SHP77 treated with DMSO at 0.1 percent for 48 hours (cell line): ENCODE measurements around the gene HIPK1.

Experiments
- DNase-seq: peaks from one replicate; lab custom pipeline; 2025; lab: John Stamatoyannopoulos, UW

Gene HIPK1

DNA sequence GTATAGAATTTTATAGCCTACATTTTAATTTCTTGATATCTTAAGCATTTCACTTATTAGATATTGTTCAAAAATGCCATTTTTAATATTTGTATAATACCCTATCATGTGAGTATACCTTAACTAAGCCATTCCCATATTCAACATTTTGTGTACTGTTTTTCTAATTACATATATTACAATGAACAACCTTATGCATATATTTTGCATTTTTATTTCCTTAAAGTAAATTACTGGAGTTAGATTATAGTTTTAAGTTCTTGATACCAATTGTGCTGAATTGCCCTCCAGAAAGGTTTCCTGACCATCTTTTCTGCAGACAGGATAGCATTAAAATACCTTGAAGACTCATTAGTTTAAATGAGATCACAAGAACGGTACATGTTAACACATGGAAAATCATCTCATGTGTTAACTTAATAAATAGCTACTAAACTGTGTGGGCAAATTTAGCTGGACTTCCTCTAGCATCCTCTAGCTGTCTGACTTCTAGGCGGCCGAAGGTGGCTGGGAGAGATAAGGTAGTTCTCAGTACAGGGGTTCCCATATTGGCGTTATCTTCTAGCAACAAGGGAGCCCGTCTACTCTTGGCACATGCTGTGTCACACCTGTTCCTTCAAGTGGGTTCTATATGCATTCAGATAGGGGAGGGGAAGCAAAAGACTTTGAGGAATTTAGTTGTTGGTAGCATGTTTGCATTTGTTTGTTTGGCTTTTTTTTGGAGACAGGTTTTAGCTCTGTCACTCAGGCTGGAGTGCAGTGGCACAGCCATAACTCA, 15.0 kb upstream of the HIPK1 start:
- no peak for DNase-seq

- no peak for DNase-seq
These were observed 12.2 kb upstream of the HIPK1 start for GRCh38 chr1:113916974-113917373.

- DNase-seq, result no peak
These were observed 11.6 kb upstream of the HIPK1 start for GRCh38 chr1:113917400-113918082.

DNA sequence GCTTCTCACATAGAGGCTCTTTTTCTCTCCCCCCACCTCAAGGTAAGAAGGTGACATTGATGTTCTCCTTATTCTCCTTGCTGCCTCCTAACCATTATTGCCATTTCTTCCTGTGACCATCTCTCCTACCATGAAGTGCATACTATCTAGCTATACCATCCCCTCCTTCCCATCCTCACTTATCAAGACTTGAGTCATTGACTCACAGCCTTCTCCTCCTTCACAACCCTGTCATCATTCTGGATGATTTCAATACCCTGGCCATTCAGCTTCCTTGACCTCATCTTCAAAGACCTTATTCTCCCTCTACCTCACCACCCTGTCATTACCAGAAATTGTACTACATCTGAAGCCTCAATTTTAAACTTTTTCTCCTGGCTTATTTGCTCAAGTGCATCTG, 10.9 kb upstream of the HIPK1 start:
- no peak for DNase-seq

DNA sequence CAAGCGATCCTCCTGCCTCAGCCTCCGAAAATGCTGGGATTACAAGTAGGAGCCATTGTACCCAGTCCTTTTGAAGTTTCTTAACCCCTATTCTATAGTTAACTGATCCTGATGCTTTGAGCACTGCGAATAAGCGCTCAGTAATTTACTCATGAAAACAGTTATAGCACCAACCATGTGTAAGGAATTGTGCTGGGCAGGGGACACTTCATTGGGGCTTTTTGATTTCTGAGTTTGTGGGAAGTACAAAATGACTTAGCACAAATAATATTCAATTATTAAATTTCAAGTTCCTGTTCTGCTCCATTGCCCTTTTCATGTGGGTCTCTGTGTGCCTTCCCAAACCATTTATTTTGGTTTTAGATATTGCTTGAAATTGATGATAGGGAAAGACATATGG, 6.2 kb upstream of the HIPK1 start:
- DNase-seq, result no peak

DNA sequence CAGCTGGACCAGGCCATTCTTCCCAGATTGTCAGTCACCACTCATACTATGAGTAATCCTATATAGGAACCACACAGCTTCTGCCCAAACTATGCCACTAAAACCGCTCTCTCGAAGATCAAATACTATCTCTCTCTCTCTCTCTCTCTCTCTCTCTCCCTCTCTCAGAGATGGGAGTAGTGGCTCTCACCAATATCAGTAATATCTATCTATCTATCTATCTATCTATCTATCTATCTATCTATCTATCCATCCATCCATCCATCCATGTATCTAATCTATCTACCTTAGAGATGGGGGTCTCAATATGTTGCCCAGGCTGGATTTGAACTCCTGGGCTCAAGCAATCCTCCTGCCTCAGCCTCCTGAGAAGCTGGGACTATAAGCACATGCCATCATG, 4.7 kb upstream of the HIPK1 start:
- DNase-seq, result no peak

GRCh38 chr1:113928187-113928930, 765 bp upstream of the HIPK1 start:
- no peak for DNase-seq

GRCh38 chr1:113929750-113930498, 800 bp downstream of the HIPK1 start:
- DNase-seq, result no peak

GRCh38 chr1:113930499-113931161, 1.5 kb downstream of the HIPK1 start:
- no peak for DNase-seq

DNA sequence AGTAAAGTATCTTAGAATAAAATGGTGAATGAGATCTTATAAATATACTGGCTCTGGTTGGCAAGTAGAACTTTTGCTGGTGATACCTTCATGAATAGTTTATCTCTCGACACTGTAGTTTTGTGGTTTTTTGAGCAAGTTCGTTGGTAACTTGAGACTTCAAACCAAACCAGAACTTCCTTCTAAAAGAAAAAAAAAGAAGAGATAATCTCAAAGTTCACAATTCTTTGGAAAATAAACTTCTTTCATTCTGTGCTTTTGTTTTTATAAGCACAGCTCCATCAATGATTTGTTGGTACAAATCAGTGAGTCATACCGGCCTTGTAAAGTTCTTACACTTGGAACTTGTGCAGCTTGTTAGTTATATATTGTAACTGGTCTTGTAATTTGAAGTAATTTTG, 2.3 kb downstream of the HIPK1 start:
- DNase-seq, result no peak

GRCh38 chr1:113934006-113934405, 4.9 kb downstream of the HIPK1 start:
- no peak for DNase-seq

- DNase-seq, result no peak
These were observed 5.5 kb downstream of the HIPK1 start for GRCh38 chr1:113934511-113935055.

GRCh38 chr1:113935176-113935575, 6.1 kb downstream of the HIPK1 start:
- no peak for DNase-seq

GRCh38 chr1:113935970-113936369, 6.8 kb downstream of the HIPK1 start:
- no peak for DNase-seq

DNA sequence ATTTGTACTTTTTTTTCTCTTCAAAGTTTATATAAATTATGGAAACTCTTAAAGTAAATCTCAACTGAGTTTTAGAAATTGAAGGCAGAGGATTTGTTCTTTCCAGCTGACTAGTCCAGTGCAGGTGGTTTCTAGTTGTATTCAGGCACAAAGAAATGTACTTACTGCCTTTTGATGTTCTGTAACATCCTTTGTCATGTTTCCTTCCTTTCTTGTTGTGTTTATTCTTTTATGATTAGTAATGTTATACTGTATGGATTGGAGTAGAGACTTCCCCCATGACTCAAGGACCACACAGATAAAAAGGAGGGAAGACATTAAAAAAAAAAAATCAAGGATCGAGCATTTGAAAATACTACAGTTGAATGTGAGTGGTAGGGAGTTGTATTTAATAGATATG, 8.0 kb downstream of the HIPK1 start:
- no peak for DNase-seq

DNA sequence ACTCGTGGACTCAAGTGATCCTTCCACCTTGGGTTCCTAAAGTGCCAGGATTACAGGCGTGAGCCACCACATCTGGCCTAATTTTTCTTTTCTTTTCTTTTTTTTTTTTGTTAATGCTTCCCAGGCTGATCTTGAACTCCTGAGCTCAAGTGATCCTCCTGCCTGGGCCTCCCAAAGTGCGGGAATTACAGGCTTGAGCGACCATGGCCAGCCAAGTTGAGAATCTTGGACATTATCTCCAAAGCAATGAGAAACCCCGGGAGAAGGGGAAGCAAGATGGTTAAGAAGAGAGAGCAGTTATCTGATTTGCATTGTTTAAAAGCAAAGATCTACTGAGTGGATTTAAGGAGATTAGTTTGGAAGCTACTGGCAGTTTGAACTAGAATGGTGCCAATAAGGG, 9.1 kb downstream of the HIPK1 start:
- DNase-seq, result no peak

DNA sequence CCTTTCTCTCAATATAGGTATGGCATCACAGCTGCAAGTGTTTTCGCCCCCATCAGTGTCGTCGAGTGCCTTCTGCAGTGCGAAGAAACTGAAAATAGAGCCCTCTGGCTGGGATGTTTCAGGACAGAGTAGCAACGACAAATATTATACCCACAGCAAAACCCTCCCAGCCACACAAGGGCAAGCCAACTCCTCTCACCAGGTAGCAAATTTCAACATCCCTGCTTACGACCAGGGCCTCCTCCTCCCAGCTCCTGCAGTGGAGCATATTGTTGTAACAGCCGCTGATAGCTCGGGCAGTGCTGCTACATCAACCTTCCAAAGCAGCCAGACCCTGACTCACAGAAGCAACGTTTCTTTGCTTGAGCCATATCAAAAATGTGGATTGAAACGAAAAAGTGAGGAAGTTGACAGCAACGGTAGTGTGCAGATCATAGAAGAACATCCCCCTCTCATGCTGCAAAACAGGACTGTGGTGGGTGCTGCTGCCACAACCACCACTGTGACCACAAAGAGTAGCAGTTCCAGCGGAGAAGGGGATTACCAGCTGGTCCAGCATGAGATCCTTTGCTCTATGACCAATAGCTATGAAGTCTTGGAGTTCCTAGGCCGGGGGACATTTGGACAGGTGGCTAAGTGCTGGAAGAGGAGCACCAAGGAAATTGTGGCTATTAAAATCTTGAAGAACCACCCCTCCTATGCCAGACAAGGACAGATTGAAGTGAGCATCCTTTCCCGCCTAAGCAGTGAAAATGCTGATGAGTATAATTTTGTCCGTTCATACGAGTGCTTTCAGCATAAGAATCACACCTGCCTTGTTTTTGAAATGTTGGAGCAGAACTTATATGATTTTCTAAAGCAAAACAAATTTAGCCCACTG, 11.5 kb downstream of the HIPK1 start:
- no peak for DNase-seq

DNA sequence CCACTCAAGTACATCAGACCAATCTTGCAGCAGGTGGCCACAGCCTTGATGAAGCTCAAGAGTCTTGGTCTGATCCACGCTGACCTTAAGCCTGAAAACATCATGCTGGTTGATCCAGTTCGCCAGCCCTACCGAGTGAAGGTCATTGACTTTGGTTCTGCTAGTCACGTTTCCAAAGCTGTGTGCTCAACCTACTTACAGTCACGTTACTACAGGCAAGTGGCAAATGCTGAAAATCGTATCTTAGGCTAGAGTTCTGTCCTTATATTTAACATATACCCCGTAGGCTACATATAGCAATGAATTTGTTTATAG, 12.1 kb downstream of the HIPK1 start:
- no peak for DNase-seq

DNA sequence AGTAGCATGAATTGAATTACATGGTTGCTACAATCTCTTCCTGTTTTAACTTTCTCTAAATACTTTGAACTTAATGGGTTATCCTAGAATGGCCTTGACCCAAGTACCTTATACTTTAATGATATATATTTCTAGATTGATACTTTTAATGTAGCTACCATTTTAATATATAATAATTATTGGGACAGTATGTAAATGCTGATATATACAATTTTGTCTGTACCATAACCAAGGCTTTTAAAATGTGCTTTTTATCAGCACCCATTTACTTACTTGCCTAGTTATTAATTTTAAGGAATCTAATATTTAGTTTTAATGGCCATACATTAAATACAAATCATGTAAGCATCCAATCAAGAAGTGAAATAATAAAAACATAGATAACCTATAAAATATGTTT, 13.4 kb downstream of the HIPK1 start:
- no peak for DNase-seq

GRCh38 chr1:113943028-113943811, 14.1 kb downstream of the HIPK1 start:
- DNase-seq, result no peak
